HG03097 (cell line): ENCODE data around the gene CLIP2.
"Not testable (repeated sequence)": the region's sequence is repeated elsewhere in the genome, so short reads cannot be mapped to it uniquely, and the experiment has no call there.

Source experiments
- ATAC-seq: cut with Tn5 transposase; IDR thresholded peaks from one replicate; pipeline ENCODE4 v1.9.1; 2021; ENCODE audit not compliant: unreplicated experiment, low FRiP score

CLIP2 gene

DNA sequence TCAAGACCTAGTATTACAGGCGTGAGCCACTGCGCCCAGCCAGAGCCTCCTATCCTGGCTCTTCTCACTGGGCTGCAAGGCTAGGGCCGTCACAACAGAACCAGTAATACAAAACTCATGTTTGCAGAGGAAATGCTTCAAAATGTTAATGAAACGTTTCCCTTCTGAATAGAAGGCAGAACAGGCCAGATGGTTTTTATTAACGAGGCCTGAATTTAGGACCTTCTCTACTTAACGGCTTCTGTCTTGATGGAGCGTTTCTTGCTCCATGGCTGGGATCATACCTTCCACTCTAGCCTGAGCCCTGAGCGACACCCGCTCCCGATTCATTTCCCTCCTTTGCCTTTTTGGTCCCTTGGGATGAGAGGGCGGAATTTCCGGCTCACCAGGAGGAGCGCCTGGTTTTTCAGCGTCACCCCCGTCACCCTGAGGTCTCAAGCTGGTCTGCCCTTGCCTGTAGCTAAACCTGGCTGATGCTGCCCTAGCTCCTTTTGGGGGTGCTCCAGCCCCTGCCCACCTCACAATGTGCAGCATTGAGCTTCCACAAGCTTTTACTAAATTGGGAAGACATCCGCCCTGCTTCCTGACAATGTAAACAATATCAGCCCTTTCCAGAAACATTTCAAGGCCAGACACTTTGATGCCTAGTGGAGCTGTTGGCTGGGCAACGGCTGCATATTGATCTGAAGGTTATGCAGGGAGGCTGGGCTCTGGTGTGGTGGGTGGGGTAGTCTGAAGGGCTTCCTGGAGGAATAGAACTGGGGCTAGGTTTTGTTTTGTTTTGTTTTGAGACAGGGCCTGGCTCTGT is 5.2 kb downstream of the CLIP2 start:
- no peak for ATAC-seq

DNA sequence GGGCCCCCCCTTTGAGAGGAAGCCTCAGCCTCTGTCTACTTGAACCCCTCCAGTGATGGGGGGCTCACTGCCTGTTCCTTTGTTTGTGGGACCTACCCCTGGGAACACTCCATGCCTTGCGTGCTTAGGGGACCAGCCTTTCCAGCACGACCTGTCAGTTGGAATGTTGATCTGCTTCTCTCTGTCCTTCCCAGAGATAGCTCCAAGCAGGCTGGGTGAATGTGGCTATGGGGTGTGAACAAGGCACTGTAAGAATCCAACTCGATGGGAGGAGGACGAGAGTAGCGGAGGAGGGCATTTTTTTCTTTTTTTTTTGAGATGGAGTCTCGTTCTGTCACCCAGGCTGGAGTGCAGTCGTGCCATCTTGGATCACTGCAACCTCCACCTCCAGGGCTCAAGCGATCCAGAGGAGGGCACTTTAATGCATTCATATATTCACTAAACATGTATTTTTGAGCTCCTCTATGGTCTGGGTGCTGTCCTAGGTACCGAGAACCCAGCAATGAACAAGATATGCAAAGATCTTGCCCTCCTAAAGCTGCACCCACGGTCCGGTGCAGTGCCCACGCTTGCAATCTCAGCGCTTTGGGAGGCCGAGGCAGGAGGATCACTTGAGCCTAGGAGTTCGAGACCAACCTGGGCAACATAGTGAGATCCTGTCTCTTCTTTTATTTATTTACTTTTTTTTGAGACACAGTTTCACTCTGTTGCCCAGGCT is 8.5 kb downstream of the CLIP2 start:
- ATAC-seq = no peak

DNA sequence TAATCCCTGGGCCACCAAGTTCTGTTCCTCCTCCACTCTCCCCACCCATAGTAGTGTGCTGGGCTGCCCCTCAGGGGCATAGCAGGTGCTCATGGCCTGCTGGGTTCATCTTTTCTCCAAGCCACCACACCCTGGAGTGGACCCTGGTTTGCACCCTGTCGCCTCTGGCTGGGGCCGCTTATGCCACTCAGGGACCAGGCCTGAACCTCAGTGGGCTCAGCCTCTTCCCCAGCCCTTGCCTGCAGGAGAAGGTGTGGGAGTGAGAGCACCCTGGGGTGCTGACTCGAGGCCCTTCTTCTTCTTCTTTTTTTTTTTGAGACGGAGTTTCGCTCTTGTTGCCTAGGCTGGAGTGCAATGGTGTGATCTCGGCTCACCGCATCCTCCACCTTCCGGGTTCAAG is 10.2 kb downstream of the CLIP2 start:
- no peak for ATAC-seq

DNA sequence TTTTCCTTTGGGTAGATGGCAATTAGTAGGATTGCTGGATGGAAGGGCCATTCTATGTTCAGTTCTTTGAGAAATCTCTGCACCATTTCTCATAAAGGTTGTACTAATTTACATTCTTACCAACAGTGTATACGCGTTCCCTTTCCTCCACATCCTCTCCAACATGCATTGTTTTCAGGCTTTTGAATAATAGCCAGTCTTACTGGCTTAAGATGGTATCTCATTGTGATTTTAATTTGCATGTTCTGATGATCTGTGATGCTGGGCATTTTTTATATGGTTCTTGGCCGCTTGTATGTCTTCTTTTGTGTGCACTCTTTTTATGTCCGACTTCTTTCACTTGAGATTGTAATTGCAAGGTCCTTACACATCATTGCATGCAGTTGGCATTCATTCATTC is 11.7 kb downstream of the CLIP2 start:
- ATAC-seq = no peak

DNA sequence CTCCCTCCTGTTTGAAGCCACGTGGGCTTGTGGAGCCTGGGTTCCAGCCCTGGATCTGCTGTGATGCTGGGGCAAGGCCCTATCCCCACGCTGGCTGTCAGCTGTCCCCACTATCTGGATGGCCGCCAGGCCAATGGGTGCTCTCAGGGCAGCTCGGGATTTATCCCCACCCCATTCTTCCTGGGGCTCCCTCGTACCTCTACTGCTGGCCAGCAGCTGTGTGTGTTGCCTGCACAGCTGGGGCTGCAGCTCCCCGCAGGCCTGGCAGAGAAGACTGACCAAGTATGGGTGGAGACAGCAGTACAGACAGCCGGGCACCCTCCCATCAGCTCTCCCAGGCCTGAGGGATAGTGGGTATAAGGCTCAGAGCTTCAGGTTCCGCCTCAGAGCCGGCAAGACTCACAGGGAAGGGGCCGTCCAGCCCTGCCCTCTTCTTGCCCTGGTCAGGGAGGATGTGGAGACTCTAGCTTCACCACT is 13.6 kb downstream of the CLIP2 start:
- ATAC-seq = no peak

DNA sequence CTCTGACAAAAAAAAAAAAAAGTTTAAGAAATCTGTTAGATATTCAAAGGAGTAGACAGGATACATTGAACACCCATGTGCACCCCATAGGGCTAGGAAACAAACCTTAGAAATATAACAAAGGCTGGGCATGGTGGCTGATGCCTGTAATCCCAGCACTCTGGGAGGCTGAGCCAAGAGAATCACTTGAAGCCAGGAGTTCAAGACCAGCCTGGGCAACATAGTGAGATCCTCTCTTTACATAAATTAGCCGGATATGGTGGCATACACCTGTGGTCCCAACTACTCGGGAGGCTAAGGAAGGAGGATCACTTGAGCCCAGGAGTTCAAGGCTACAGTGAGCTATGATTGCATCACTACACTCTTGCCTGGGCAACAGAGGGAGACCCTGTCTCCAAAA is 15.3 kb downstream of the CLIP2 start:
- ATAC-seq = no peak

DNA sequence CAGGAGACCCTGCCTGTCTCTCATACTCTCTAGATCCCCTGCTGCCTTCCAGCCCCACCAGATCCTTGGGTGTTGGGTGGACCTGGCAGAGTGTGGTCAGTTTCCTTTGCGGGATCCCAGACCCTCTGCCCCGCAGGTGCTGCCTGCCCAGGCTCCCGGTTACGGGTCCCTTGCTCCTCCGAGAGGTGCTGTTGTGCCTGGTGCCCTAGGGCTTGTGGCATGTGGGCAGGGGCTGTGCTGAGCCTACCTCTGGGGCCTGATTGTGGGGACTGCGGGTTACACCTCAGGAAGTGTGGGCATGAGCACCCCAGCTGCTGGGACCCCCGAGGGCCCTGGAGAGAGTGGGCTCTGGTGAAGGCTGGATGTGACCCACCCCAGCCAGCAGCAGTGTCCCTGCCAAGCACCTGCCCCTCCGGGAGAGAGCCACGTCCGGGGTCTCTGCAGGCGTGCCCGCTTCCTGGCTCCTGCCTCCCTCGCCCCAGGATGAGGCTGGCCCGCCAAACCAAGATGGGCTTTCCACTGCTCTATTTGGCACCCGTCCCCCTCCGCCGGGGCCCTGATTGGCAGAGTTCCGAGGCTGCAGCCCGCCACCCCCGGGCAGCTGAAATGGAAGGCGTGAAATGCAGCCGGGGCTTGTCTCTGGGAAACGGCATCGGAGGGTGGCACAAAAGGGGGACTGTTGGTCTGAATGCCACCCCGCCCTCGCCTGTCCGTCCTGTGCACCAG is 17.0 kb downstream of the CLIP2 start:
- no peak for ATAC-seq

DNA sequence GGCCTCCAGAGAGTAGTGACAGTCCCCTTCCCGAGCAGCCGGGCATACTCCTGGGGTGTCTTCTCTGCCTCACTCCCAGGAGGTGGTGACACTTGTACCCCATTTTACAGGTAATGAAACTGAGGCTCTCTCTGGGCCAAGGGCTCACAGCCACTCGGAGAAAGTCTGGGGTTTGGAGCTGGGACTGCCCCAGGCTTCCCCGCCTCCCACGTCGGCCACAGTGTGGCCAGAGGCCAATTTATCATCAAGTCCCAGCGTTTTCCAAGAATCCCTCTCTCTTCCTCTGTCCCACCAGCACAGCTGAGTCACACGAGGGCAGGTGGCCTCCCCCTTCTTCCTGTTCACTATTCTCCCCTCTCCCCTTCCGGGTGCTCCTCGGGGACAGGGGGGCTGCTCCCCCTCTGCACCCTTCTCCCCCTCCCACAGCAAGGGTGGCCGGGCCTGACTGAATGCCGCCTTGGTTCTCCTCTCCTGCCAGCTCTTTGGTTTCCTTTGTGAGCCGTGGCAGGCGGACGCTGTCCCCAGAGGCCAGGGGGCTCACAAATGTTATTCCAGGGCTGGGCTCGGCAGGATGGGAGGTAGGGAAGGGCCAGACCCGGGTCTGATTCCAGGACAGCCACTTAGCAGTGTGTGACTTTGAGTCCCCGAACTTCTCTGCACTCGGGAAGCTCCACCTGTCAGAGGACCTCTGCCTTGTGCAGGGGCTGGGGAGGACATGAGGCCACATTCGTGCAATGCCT is 17.7 kb downstream of the CLIP2 start:
- ATAC-seq = no peak

DNA sequence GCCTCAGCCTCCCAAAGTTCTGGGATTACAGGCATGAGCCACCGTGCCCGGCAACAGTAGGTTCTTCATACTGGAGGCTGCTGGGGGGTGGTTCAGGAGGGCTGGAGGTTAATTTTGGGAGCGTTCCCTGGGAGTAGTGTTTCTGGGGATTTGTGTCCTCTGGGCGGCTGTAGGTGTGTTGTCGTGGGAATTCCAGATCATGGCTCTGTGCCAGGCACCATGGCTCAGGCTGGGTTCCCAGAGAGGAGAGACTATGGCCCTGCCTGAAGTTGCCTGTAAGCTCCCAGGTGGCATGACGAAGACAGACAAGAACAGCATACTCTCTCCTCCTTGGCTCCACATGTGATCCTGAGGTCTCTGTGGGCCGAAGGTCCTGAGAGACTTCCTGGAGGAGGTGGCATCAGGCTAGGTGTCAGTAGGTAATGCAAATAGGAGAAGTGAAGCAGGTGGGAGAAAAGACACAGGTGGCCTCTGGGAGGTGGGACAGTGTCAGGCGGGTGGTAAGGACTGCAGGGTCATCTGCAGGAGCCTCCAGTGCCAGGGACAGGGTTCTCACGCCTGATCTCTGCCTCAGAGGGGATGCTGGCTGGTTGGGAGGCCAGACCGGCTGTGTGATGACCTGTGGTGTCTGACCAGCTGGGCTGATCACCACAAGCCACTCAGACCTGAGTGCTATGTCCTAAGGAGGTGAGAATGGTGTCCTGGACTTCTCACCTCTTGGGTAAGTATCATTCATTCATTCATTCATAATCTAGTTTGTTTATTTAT is 18.7 kb downstream of the CLIP2 start:
- no peak for ATAC-seq

DNA sequence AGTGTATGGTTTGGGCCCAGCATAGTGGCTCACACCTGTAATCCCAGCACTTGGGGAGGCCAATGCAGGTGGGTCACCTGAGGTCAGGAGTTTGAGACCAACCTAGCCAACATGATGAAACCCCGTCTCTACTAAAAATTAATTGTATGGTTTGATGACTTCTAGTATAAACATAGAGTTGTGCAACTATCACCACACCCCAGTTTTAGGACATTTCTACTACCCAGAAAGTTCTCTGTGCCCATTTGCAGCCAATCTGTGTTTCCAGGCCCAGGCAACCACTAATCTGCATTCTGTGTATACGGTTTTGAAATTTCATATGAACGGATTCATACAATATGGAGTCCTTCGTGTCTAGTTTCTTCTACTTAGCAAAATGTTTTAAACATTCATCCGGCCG is 20.0 kb downstream of the CLIP2 start:
- no peak for ATAC-seq

DNA sequence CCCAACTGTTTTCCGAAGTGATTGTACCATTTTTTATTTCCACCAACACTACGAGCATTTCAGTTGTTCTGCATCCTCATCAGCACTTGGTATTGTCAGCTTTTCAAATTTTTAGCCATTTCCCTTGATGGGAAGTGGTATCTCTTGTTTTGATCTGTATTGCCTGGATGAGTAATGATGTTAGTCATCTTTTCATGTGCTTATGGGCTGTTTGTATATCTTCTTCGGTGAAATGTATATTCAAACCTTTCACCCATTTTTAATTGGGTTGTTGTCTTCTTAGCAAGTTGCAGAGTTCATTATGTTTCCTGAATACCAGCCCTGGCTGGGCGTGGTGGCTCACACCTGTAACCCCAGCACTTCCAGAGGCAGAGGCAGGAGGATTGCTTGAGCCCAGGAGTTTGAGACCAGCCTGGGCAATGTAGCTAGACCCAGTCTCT is 22.1 kb downstream of the CLIP2 start:
- ATAC-seq = no peak

DNA sequence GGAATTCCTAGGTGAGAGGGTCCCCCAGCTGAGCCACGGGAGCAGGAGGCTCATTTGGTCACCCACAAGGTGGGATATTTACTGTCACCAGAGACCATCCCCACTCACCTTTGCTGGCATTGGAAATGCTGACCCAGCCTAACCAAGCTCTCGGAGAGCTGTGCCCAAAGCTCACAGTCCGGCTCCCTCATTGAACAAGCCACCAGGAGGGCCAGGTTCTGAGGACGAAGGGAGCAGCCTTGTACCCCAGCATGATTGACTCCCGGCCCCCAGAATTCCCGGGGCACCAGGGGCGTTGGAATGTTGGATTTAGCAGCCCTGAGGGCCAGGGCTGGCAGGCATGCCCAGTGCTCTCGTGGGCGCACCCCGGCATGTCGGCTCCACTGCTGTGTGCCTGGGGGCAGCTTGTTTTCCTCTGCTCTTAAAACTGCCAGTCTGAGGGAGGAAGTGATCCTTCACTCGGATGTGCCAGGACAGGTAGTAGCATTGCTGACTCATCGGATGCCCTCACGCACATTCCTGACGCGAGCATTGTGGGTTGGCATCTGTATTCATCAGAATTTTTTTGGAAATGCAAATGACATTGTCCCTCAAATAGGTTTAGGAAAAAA is 23.3 kb downstream of the CLIP2 start:
- ATAC-seq = no peak

DNA sequence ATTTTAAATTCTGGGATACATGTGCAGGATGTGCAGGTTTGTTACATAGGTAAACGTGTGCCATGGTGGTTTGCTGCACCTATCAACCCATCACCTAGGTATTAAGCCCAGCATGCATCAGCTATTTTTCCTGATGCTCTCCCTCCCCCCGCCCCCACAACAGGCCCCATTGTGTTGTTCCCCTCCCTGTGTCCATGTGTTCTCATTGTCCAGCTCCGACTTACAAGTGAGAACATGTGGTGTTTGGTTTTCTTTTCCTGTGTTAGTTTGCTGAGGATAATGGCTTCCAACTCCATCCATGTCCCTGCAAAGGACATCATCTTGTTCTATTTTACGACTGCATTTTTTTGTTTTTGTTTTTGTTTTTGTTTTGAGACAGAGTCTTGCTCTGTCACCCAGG is 26.7 kb downstream of the CLIP2 start:
- ATAC-seq = not testable (repeated sequence)

DNA sequence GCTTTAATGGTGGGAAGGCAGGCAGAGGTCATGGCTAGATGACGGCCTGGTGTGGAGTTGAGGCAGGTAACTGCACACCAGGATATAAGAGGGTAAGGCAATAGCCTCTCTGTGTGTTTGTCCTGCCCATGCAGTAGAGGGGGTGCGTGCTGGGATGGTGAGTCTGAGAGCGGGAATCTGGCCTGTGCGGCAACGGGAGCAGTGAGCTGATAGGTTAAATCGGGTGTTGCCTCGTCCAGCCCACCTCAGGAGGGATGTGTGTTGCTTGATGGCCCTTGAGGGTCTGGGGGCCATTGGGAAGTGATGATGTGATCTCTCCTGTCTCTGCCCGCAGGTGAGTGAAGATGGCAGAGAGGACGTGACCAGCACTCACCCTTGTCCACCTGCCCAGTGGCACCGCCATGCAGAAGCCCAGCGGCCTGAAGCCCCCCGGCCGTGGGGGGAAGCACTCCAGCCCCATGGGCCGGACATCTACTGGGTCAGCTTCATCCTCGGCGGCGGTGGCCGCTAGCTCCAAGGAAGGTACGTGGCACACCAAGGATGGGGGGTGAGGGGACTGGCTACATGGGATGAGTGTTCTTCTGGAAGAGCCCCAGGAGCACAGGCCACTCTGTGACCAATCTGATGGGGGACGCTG is 28.1 kb downstream of the CLIP2 start:
- ATAC-seq = no peak

DNA sequence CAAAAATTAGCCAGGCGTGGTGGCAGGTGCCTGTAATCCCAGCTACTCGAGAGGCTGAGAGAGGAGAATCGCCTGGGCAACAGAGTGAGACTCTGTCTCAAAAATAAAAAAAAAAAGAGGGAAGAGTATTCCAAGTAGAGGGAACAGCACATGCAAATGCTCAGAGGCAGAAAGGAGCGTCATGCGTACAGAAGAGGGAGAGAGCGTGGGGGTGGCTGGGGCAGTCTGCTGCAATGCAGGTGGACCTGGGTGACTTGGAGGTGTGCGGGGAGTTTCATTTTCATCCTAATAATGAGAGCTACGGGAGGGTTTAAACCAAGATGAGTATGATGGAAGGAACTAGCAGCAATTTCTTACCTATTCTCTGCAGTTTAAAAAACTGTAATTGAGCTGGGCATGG is 28.8 kb downstream of the CLIP2 start:
- ATAC-seq = no peak

DNA sequence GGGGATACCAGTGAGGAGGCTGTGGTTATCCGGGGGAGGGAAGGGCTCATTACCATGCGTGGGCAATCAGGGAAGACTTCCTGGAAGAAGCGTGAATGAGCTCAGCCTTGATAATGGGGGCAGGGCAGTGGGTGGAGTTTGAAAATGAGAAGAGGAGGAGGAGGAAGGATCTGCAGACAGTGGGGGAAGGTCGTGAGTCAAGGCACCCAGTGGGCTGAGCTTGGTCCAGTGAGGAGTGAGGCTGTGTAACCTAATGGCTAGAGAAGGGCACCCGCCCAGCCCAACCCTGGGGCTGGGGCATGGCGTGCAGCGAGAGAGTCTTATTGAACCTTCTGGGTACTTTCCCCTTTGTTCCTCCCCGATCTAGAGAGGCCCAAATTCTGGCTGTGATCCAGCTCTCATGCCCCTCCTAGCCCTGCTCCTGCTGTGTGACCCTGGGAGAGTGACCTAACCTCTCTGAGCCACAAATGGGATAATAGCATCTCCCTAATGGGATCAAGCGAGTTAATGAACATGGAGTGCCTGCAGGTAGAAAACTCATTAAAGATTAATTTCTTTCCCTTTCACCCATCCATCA is 31.5 kb downstream of the CLIP2 start:
- no peak for ATAC-seq

DNA sequence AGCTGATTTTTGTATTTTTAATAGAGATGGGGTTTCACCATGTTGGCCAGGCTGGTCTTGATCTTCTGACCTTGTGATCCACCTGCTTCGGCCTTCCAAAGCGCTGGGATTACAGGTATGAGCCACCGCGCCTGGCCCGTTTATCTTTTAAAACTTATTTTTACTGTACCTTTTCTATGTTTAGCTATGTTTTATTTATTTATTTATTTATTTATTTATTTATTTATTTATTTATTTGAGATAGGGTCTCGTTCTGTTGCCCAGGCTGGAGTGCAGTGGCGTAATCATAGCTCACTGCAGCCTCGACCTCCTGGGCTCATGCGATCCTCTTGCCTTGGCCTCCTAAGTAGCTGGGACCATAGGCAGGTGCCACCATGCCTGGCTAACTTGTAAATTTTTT is 33.7 kb downstream of the CLIP2 start:
- ATAC-seq = not testable (repeated sequence)

DNA sequence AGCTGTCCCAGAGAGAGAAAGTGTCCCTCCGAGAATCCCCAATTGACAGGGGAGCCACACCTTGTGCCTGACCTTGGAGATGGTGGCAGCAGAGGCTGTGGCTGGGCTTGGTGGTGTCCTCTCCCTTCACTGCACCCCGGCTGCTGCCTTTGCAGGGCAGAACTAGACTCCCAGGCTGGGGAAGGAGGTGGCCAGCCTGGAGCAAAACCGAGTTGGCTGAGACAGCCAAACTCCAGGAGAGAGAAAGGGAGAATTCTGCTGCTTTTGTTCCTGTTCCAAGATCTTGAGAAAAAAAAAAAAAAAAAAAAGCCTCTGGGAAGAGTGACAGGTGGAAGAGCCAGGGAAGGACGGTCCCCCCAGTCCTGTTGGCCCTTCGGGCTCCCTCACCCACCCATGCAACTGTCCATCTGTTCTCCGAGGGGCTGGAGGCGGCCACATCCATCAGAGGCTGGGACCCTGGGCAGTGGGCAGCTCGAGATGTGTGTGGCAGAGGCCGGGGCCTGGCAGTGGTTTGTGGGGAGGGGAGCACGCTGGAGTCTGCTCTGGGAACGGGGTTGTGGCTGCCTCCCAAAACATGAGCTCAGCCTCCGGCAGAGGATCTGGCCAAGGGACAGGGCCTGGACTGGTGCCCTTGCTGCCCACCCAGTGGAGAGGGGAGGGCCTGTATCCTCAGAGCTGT is 35.5 kb downstream of the CLIP2 start:
- ATAC-seq = no peak
